Prostate gland (tissue), 2 donors: ENCODE results near the gene TCP11L2. TPM values are rescaled to one million over a fixed set of nuclear protein-coding genes. Genes with fewer than 3 reads are reported as not detected.

Source experiments
- DNase-seq: peaks from one replicate; pipeline ENCODE4 v3.0.0-alpha.2; 2019; ENCODE audit warnings: low spot score
- H3K27ac ChIP-seq, 2 donors: fragments of 200-600 bp; sonication (generic); 2 replicates each; pipeline ENCODE4 v1.5.1; 2017 to 2019
- H3K27me3 ChIP-seq: fragments of 200-600 bp; sonication (generic); replicated peaks from 2 replicates; pipeline ENCODE4 v1.5.1; 2019; ENCODE audit not compliant: insufficient read depth
- H3K36me3 ChIP-seq, 2 donors: fragments of 200-600 bp; sonication (generic); 1 replicate in 1 of 2; 2 replicates in 1 of 2; pipeline versions ENCODE4 v1.5.1 to v1.8.1; 2017 to 2019
- H3K4me1 ChIP-seq: fragments of 200-600 bp; sonication (generic); replicated peaks from 2 replicates; pipeline ENCODE4 v1.5.1; 2019
- H3K4me3 ChIP-seq, 2 donors: fragments of 200-600 bp; sonication (generic); 2 replicates each; pipeline ENCODE4 v1.5.1; 2017 to 2019
- H3K9me3 ChIP-seq: fragments of 200-600 bp; sonication (generic); 2 replicates; pipeline ENCODE4 v1.5.1; 2017
- CTCF ChIP-seq, 4 experiments: fragments of 200-600 bp in 2 of 4; fragments of 450-650 bp in 2 of 4; sonication (generic) in 2 of 4; IDR thresholded peaks; 1 replicate in 3 of 4; 2 replicates in 1 of 4; pipeline ENCODE4 v1.5.1; 2016 to 2019; ENCODE audit warnings: antibody characterized with exemption in 4 of 4, mild to moderate bottlenecking in 2 of 4, moderate library complexity in 2 of 4
- POLR2A ChIP-seq: fragments of 450-650 bp; IDR thresholded peaks from one replicate; pipeline ENCODE4 v1.6.1; 2016; ENCODE audit warnings: antibody characterized with exemption, mild to moderate bottlenecking
- POLR2AphosphoS5 ChIP-seq: sonication (generic); formaldehyde crosslinking; IDR thresholded peaks from one replicate; pipeline ENCODE4 v1.6.1; 2017; ENCODE audit warnings: antibody characterized with exemption
- WGBS: methylation state at CpG from one replicate; pipeline ENCODE4 v1.1.5; 2018; 5-methylcytosine and 5-hydroxymethylcytosine counted together
- intact Hi-C: fragments of 100-400 bp; cut with DNase I; formaldehyde crosslinking; loops from one replicate; pipeline ENCODE4 v1.14.2; 2022
- total RNA-seq, 2 donors: library from RNA; depleted of rRNA; stranded (reverse); fragments of >200 nt; gene quantifications; one replicate each; pipeline ENCODE4 v1.1.0, GENCODE V29; 2016

Gene TCP11L2
- total RNA-seq, 2 donors from 2014 or later, result 20.0 to 30.6 TPM

- Histone ChIP-seq H3K27ac (no peak overlapping the region), H3K4me1 (no peaks in the 10 kb centered on the region), H3K4me3 (no peak overlapping the region), H3K27me3 (no peaks in the 10 kb centered on the region), H3K36me3 (no peaks in the 10 kb centered on the region), H3K9me3 (no peaks in the 10 kb centered on the region)
- no peak for DNase-seq
- intact Hi-C loops, result no loop called here
- 89% methylated on average over 8 of the region's 8 CpGs for WGBS
- TF ChIP-seq CTCF (IDR thresholded peaks at IDR 0.05) (no peak), POLR2AphosphoS5 (no peak), POLR2A (no peak)
Measured at GRCh38 chr12:106296179-106296877, 6.2 kb upstream of the TCP11L2 start.

DNA sequence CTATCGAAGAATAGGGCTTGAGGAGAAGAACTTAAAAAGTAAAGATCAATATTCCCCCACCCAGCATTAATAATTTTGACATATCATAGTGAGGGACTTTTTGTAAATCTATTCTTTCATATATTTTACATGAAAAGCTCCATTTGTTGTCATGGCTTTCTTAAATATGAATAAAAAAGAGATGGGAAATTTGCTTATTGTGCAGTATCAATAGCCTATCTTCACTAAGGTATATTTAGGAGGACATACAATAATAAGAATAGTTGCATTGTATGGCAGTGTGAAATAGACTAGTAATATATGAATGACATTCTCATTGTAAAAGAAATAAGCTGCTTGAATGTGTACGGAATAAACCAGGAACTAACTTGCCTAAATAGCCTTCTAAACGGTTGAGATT lies 5.5 kb upstream of the TCP11L2 start:
- Histone ChIP-seq H3K4me3 (no peak overlapping the region), H3K27me3 (no peaks in the 10 kb centered on the region), H3K4me1 (no peaks in the 10 kb centered on the region), H3K36me3 (no peaks in the 10 kb centered on the region), H3K27ac (no peak overlapping the region), H3K9me3 (no peaks in the 10 kb centered on the region)
- 86% methylated on average over 3 of the region's 3 CpGs for WGBS
- intact Hi-C loops, result no loop called here
- DNase-seq, result no peak
- no peak for TF ChIP-seq CTCF (IDR thresholded peaks at IDR 0.05)
- TF ChIP-seq POLR2A, result no peak
- no peak for TF ChIP-seq POLR2AphosphoS5

DNA sequence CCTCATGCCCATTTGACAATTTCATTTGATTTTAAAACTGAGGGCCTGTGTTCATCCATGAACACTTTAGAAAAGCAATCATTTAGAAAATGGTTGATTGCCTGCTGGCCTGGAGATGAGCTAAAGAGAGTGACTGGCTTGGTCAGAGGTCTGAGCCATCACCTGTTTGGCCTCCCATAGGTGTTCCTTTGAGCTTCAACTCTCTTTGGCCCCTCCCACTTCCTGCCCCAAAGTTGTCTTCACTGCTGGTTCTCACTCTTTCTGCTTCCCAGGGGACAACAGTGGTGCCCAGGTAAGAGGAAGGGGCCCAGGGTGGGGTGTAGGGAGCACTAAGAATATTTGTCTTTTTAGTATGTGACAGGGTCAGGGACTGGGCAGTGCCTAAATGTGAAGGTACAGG lies 4.9 kb upstream of the TCP11L2 start:
- TF ChIP-seq POLR2A (no peak), POLR2AphosphoS5 (no peak), CTCF (IDR thresholded peaks at IDR 0.05) (no peak)
- Histone ChIP-seq H3K27me3 (no peaks in the 10 kb centered on the region), H3K9me3 (no peaks in the 10 kb centered on the region), H3K36me3 (no peaks in the 10 kb centered on the region), H3K27ac (no peak overlapping the region), H3K4me3 (no peak overlapping the region), H3K4me1 (no peaks in the 10 kb centered on the region)
- intact Hi-C loops, result no loop called here
- DNase-seq, result no peak

DNA sequence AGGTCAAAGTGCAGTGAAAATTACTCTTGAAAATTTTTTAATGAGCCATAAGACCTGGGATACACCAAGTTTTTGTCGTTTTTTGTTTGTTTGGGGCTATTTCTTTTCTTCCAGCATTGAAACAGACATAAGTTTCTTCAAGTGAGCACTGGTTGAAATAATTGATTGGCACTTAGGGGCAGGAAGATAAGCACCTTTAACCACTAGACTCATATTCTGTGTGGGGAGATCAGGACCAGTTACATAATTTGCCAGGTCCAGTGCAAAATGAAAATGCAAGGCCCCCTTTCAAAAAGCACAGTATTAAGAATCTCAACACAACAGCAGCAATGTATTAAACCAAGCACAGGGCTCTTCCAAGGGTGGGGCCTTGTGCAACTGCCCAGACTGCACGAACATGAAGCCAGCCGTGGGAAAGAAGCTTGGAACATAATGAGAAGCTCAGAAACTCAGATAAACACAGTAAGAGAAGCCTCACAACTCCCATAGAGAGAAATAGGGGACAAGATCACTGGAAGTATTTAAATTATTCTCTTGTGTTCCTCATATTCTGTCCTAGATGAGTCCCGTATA lies 3.2 kb upstream of the TCP11L2 start:
- no peak overlapping the region for H3K27ac ChIP-seq
- H3K36me3 ChIP-seq, result no peaks in the 10 kb centered on the region
- no peak overlapping the region for H3K4me3 ChIP-seq
- intact Hi-C loops, result no loop called here
- H3K9me3 ChIP-seq, result no peaks in the 10 kb centered on the region
- no peak for TF ChIP-seq POLR2A
- TF ChIP-seq POLR2AphosphoS5, result no peak
- TF ChIP-seq CTCF (IDR thresholded peaks at IDR 0.05), result no peak
- H3K4me1 ChIP-seq, result no peaks in the 10 kb centered on the region
- no peak for DNase-seq
- 48% methylated on average over 4 of the region's 4 CpGs for WGBS
- no peaks in the 10 kb centered on the region for H3K27me3 ChIP-seq

GRCh38 chr12:106300761-106301160 lies 1.8 kb upstream of the TCP11L2 start:
- no peak overlapping the region for H3K4me3 ChIP-seq
- no peak for DNase-seq
- H3K9me3 ChIP-seq, result no peaks in the 10 kb centered on the region
- H3K27ac ChIP-seq, result peak overlapping the region; percentile 95 to 96
- intact Hi-C loops, result loop anchor here (1.0 kb wide), 1 partner anchor 54 kb away; no protein-coding TSS in a partner anchor
- TF ChIP-seq POLR2AphosphoS5 (no peak), CTCF (IDR thresholded peaks at IDR 0.05) (no peak), POLR2A (no peak)
- no peaks in the 10 kb centered on the region for H3K27me3 ChIP-seq
- WGBS, result 47% methylated on average over 1 of the region's 1 CpG
- H3K4me1 ChIP-seq, result no peaks in the 10 kb centered on the region
- no peaks in the 10 kb centered on the region for H3K36me3 ChIP-seq
